HG03025 (cell line): Measurements from ENCODE around the gene SLC4A1AP.

Experiments
- ATAC-seq: cut with Tn5 transposase; IDR thresholded peaks from one replicate; pipeline ENCODE4 v1.9.1; 2021; ENCODE audit warnings: mild to moderate bottlenecking, moderate library complexity; ENCODE audit not compliant: unreplicated experiment, low FRiP score

Gene SLC4A1AP

DNA sequence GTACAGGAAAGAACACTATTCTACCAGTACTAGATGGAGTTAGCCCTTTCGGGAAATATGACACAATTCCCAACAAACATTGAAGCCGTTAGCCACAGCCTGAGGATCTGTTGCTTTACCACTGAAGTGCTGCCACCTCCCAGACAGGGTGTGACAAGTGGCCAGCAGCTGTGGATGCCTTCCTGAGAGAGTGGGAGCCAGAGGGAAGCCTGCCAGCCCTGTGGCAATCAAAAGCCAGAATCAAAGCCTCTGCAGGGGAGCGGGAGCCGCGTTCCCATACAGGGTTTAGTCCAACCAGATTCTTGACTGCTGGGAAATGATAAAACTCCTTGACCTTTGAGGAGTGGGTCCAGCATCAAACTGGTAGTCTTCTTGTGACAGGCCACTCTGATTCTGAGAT lies 38.0 kb downstream of the SLC4A1AP start:
- ATAC-seq = no peak

DNA sequence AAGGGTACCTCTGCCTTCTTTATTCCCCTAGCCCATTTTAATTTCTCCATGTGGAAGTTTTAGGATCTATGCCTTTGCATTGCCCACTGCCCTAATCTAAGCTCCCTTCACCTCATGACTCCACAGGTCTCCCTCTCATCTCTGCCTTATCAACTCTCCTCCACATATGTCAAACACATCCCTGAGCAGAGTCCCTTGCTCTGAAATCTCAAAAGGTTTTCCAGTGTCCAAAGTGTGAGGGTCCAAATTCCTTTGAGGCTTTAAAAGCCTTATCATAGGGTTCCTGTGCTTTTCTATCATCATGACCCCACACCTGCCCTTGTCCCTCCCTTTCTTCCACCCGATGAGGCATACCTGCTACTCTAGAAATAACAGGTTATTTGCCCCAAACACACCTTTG lies 38.6 kb downstream of the SLC4A1AP start:
- no peak for ATAC-seq

DNA sequence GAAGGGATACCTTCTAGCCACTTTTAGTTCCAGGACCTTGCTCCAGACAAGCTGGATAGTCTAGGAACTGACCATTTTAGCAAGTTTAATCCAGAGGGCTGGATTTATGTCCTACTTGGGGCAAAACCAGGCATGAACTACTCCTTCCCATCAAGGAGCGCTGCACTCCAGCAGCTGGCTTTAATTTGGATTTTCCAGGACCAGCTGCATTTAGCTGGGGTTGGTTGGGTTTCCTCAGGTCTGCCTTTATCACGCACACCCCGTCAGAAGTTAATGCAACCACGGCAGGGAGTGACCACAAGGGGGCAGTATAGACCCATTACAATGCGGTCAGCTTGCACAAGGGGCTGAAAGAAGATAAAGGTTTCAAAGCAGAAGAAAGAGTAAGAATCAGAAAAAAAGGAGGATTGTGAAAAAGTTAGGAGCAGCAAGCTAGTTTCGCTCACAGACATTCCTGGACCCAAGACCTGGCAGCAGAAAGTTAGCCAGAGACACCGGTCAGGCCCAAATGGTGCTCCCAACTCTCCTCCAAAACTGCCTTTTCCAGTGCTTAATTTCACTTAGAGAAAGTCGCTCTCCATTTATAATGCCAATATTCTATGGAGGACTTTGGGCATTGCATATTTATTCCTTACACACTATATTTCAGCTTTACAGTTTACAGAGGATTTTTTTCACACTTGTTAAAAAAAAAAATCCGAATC lies 40.1 kb downstream of the SLC4A1AP start:
- no peak for ATAC-seq

DNA sequence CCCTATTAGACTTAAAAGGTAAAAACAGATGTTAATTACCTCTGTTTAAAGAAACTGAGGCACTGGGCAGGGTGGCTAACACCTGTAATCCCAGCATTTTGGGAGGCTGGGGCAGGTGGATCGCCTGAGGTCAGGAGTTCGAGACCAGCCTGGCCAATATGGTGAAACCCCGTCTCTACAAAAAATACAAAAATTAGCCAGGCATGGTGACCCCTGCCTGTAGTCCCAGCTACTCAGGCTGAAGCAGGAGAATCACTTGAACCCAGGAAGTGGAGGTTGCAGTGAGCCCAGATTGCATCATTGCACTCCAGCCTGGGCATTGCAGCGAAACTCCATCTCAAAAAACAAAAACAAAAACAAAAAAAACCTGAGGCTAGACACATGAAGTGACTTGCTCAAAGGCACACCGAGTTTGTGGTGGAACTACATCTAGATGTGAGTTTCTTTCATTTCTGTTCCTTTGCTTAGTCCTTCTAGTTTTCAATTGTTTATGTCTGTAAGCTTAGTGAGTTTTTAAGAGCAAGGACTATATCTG lies 40.7 kb downstream of the SLC4A1AP start:
- no peak for ATAC-seq

DNA sequence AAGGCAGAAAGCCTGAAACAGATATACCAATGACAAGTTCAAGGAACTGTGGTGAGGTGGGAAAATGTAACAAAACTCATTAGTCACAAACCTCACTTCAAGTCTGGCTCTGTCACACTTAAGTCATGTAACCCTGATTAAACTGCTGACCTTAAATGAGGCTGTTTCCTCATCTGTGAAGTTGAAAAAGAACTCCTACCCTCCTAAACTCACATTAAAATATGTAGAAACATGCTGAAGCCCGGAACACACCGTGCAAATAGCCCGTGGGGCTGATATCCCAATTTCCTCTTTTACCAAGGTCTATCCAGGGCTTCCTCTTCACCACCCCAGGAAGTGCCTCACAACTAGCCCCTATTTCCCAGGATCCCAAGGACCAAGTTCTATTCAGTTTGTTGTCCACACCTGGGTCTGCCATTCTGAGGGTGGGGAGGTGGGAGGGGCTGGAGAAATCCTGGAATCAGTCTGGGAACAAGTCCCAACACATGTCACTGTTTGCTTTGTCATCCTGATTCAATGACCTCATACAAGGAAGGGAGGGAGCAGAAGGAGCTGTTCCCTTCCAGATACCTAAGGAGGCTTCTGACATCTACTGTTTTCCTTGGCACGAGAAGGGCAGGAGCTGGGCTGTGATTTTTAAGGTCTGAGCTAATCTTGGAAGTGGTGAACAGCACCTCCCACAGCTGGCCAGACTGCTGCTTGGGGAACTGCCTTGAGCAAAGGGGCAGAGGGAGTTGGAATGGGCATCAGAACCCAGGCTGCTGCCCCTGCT lies 42.3 kb downstream of the SLC4A1AP start:
- ATAC-seq = no peak

DNA sequence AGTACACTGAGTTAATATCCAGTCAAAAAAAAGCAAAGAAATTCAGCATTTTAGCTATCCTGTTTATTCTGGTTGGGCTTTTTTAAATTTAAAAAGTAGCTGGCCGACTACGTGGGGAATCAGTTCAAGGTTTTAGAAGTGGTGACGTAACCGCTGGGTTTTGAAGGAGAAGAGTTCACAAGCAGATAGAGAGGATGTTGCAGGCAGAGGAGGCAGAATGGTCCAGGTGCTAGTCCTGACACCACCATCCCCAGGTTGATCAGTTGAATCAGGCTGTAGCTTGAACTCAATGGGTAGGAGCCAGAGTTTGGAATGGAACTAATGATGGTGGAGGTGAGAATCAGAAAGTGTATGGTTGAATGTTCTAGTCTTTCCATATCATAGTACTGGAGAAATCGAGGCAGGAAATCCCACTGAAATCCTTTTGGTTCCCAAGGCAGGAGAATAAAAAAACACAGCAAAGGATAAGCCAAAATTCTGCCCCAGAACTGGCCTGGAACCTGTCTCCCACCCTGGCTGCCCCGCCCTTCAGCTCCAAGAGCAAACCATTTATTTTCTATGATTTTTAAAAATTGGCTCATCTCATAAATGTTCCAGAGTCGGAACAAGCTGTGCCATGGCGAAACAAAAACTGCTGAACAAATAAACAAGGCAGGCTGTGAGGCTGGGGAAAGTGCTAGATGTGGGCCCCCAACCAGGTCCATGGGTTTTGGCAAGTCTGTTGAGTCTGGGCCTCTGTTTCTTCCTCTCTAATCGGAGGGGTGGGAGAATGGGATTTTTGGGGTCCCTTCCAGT lies 44.0 kb downstream of the SLC4A1AP start:
- ATAC-seq = no peak

DNA sequence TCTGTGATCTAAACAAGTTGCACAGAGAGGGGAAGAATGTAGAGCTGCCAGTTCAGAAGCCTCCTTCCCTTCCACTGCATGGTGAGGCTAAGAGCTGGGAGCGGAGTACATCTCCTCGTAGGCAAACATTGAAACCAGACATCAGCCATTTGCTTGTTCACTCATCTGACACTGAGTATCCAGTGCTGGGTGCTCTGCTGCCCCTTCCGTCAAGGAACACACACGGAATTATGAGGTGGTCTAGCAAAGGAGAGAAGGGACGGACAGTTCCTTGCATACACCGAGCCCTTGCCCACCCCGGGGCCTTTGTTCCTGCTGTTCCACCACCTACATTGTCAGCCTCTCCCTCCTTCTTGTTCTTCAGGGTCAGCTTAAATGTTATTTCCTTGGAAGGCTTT lies 44.6 kb downstream of the SLC4A1AP start:
- no peak for ATAC-seq

DNA sequence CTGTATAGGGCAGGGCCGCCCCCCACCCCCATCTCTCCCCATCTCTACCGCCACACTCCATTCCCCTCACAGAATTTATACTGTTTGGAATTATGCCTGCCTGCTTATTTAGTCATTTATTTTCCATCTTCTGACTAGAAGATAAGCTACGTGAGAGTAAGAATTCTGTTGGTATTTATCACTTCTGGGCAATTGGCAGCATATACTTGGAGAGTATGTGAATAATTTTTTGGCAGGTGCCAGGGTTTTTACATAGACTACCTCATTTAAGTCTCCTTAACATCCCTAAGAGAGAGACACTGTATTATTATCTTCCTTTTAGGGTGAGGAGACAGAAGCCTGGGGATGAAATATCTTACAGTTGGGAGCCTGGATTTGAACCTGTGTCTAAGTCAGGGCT lies 45.0 kb downstream of the SLC4A1AP start:
- no peak for ATAC-seq

DNA sequence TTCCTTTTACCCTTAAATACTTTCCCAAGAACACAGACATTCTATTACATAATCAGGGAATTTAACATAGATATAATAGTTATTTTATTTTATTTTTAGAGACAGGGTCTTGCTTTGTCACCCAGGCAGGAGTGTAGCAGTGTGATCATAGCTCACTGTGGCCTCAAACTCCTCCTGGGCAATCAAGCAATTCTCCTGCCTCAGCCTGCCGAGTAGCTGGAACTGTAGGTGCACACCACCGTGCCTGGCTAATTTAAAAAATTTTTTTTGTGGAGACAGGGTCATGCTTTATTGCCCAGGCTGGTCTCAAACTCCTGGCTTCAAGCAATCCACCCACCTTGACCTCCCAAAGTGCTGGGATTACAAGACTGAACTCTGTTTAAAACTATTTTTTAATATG lies 45.6 kb downstream of the SLC4A1AP start:
- ATAC-seq = no peak

DNA sequence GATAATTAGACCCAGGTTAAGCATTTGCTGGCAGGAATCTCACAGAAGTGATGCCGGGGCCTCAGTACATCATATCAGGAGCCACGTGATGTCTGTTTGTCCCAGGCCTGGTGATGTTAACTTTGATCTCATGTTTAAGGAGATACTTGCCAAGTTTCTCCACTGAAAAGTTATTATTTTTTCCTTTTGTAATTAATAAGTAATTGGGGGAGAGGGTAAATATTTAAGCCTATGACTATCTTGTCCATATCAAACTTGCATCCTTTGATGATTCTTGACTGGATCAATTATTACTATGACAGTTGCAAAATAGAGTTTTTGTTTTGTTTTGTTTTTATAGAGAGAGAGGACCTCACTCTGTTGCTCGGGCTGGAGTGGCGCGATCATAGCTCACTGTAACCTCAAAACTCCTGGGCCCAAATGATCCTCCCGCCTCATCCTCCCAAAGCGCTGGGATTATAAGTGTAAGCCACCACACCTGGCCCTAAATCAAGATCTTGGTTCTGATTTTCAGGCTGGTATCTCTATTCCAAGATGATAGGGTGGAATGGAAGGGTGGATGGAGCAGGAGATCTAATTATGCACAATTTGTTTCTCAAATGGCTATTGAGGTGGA lies 46.4 kb downstream of the SLC4A1AP start:
- ATAC-seq = no peak

DNA sequence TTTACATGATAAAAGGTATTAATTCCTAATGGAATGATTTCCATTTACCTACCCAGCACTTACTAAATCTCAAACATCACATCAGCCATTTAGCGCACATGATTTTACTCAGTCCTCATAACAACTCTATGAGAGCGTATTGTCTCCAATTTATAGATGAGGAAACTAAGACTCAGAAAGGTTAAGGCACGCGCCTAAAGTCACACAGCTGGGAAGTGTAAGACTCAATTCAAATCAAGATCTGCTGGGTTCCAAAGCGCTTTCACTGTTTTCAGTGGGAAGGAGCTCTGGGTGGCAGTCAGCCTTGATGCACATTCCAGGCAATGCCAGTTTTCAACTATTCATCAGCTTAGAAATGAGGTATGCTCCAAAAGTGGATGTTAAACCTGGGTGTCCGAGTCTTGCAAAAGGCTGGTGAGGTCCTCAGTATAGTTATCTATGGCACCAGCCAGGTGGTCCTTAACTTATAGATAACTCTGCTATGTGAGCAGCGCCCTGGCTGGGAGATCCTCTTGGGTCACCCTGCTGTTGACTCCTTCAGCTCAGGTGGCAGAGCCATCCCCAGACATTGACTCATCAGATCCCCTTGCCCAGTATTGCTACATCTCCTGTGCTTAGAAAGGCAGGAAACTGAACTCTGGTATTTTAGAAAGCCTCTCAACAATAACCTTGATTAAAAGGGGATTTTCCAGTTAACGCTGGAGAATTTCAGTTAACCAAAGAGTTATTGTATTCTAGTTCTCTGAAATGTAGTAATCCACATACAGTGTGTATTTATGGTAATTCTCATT lies 47.1 kb downstream of the SLC4A1AP start:
- ATAC-seq = no peak

DNA sequence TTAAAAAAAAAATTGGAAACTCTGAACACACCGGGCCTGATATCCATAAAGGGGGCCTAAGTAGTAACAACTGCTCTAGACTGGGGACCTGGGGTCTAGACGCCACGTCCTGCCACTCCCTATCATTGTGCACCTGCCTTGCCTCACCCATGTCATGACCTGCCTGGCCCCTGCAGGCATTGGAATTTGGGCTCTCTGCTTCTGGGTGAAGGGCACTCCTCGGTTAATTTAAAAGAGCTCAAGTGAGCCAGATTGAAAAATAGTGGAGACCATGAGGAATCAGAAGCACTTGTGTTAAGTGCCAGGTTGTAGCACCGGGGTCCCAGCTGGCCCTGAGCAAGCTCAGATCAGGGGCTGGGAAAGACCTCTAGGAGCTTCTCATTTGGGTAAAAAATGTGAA lies 48.1 kb downstream of the SLC4A1AP start:
- no peak for ATAC-seq

DNA sequence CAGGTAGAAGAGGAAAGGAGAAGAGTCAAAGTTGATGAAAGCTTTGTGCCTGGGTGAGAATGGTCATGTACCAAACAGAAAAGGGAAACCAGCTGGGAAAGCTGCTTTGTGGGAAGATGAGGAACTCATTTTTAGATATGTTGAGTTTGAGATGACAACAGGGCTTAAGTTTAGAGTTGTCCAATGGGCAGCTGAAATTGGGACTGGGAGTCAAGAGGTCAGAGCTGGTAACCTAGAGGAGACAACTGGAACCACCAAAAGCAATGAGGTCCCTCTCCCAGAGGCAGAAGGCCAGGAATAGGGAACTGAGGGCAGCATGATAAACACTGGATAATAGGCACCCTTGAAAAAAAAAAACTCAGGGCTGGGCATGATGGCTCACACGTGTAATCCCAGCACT lies 48.8 kb downstream of the SLC4A1AP start:
- ATAC-seq = no peak

DNA sequence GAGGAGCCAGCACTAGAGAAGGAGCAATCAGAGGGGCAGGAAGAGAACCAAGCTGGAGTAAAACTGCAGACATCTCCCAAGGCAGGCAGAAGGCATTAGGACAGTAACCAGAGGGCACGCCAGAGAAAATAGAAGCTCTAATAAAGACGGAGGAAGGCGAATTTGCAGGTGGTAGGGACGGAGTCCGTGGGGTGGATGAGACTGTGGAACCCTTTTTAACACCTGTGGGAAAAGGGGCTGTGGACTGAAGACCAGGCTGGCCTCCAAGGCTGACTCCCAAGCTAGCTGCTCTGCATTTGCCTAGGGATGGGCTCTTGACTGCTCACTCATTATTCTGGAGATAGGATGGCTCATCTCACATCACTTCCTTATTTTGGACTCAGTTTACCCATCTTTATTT lies 49.5 kb downstream of the SLC4A1AP start:
- no peak for ATAC-seq

DNA sequence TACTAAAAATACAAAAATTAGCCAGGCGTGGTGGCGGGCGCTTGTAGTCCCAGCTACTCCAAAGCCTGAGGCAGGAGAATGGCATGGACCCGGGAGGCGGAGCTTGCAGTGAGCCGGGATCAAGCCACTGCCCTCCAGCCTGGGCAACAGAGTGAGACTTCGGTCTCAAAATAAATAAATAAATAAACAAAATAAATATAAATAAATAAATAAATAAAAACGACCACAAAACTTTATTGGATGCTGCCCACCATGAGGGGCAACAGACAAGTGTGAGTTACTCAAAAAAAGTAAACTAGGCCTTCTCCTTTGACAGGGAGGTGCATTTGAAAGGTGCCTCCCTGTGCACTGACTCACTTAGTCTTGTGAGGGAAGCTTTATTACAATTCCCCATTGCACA lies 50.4 kb downstream of the SLC4A1AP start:
- no peak for ATAC-seq

DNA sequence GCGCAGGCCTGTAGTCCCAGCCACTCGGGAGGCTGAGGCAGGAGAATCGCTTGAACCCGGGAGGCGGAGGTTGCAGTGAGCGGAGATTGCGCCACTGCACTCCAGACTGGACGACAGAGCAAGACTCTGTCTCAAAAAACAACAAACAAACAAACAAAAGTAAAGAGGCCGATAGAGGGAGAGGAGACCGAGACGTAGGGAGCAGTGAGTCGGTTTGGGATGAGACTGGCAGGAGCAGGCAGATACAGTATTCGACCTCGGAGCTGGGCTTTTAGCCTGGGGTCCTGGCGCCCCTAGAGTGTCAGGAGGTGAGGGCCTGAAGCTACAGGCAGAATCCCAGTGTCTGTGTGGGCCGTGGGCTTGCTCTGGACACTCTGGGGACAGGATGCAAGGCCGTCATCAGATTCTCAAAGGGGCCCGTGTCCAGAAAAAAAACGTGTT lies 51.2 kb downstream of the SLC4A1AP start:
- ATAC-seq = no peak

DNA sequence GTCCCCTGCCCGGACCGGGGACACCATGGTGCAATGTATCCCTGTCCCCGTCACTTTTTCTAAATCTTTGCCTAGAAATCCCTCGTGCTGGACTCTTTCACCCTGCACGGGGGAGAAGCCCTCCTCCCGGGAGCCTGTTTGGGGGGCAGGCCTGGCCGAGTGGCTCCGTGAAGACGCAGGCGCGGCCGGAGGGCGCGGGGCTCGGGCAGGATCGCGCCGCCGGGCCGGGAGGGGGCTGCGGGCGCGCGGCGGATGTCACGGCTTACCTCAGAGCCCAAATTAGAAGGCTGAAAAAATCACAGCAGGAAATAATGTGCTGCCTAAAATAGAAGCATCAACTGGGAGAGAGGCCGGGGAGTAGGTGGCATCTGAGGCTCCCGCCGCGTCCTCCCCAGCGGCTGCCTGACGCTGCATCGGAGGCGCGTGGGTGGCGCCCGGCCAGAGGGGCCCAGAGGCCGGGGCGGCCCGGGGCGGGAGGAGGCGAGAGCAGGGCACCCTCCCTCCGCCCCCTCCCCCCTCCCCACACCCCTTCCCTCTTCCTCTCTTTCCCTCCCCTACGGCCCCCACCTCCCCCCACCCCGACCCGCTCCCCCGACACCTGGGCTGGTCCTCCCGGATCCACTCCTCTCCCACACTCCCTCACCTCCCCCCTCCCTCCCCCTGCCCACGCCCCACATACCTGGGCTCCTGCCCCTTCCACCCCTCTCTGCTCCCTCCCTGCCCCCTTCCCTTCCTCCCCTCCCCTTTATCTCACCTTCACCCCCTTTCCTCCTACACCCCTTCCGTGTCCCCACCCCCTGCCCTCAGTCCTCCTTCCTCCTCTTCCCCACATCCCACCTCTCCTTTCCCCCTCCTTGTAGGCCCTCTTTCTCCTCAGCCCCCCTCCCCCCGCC lies 51.9 kb downstream of the SLC4A1AP start:
- no peak for ATAC-seq

DNA sequence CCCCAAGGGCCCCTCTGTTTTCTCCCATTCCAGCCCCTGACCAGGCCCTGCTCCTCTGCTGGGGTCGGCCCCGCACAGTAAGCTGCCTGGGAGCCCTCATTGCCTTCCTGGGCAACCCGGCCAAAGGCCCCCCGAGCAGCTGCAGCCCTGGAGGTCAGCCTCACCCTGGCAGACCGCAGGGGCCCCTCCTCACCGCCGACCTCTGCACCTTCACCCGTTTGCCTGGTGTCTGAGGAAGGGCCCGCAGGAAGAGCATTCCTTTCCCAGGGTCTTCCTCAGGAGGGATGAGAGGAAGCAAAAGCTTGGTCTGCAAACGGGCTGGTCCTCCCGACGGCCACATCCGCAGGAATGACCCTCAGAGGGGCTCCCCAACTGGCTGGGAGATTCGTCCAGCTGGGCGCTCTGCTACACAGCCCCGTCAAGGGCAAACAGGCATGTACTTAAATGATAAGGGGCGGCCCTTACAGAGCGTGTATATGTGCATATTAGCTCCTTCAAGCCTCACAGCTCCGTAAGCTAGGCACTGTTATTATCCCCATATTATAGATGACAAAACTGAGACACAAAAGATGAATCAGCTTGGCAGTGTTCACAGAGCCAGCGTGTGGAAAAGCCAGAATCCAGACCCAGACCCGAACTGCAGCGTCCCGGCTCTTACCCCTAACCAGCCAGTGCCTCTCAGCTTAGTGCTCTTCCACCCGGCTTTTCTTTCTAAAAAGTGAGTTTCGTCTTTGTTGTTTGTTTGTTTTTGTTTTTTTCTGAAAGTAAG lies 52.8 kb downstream of the SLC4A1AP start:
- no peak for ATAC-seq
